DOHH2 (cell line): ENCODE data around the gene TCF20.

Source experiments
- H3F3A ChIP-seq: fragments of 200-600 bp; sonication (generic), shearing (Covaris generic); 2 replicates; pipeline ENCODE4 v1.6.0; 2016; ENCODE audit warnings: antibody characterized with exemption, mild to moderate bottlenecking; ENCODE audit not compliant: control insufficient read depth, insufficient read depth
- H3K27ac ChIP-seq: fragments of 200-600 bp; sonication (generic); 2 replicates; pipeline ENCODE4 v1.5.1; 2014; ENCODE audit warnings: low read depth, mild to moderate bottlenecking, low read length, moderate library complexity
- H3K27me3 ChIP-seq: fragments of 200-600 bp; sonication (generic); 2 replicates; pipeline ENCODE4 v1.6.1; 2014; ENCODE audit warnings: mild to moderate bottlenecking, low read length, mixed read lengths; ENCODE audit not compliant: control insufficient read depth
- H3K36me3 ChIP-seq: fragments of 200-600 bp; sonication (generic); 2 replicates; pipeline ENCODE4 v1.6.1; 2014; ENCODE audit warnings: mild to moderate bottlenecking, low read length, moderate library complexity, mixed read lengths; ENCODE audit not compliant: control insufficient read depth
- H3K4me1 ChIP-seq: fragments of 200-600 bp; sonication (generic); 2 replicates; pipeline ENCODE4 v1.6.1; 2014; ENCODE audit warnings: mild to moderate bottlenecking, low read length, mixed read lengths; ENCODE audit not compliant: control insufficient read depth
- H3K4me2 ChIP-seq: fragments of 200-600 bp; sonication (generic); 2 replicates; pipeline ENCODE4 v1.6.0; 2014; ENCODE audit warnings: mild to moderate bottlenecking, low read length, moderate library complexity
- H3K4me3 ChIP-seq: fragments of 200-600 bp; sonication (generic); 2 replicates; pipeline ENCODE4 v1.5.1; 2014; ENCODE audit warnings: mild to moderate bottlenecking, low read length, mixed read lengths
- H3K79me2 ChIP-seq: fragments of 200-600 bp; sonication (generic); 2 replicates; pipeline ENCODE4 v1.6.1; 2014; ENCODE audit warnings: mild to moderate bottlenecking, low read length, mixed read lengths; ENCODE audit not compliant: control insufficient read depth
- H3K9me2 ChIP-seq: fragments of 200-600 bp; sonication (generic); replicated peaks from 2 replicates; pipeline ENCODE4 v1.6.1; 2014; ENCODE audit warnings: mild to moderate bottlenecking, low read length, mixed read lengths; ENCODE audit not compliant: control insufficient read depth
- H3K9me3 ChIP-seq: fragments of 200-600 bp; sonication (generic); 2 replicates; pipeline ENCODE4 v1.6.1; 2014; ENCODE audit warnings: antibody characterized with exemption, low read length, mixed read lengths; ENCODE audit not compliant: control insufficient read depth, insufficient read depth
- H4K20me1 ChIP-seq: fragments of 200-600 bp; sonication (generic); 2 replicates; pipeline ENCODE4 v1.6.0; 2014; ENCODE audit warnings: low read depth, mild to moderate bottlenecking, antibody characterized with exemption, low read length, moderate library complexity; ENCODE audit not compliant: control insufficient read depth, insufficient read depth
- EZH2phosphoT487 ChIP-seq: fragments of 200-600 bp; sonication (generic); IDR thresholded peaks from 2 replicates; pipeline ENCODE4 v1.6.1; 2017; ENCODE audit warnings: borderline replicate concordance, mild to moderate bottlenecking, antibody characterized with exemption, low read length, moderate library complexity, mixed read lengths
- TF ChIP-seq, protein P1 (sequence below): fragments of 200-600 bp; sonication (generic); IDR thresholded peaks from one replicate; pipeline ENCODE4 v1.5.1; 2014; ENCODE audit warnings: antibody characterized with exemption, mild to moderate bottlenecking, low read depth, low read length; ENCODE audit not compliant: poor library complexity, severe bottlenecking

Gene TCF20

GRCh38 chr22:42275176-42275575, 4.7 kb upstream of the TCF20 start:
- Histone ChIP-seq H3K36me3 (no peaks in the 10 kb centered on the region), H4K20me1 (no peaks in the 10 kb centered on the region), H3K27me3 (no peaks in the 10 kb centered on the region), H3K4me1 (peaks cover 6% of the 10 kb centered on the region), H3F3A (no peaks in the 10 kb centered on the region), H3K27ac (no peak overlapping the region), H3K9me3 (no peaks in the 10 kb centered on the region), H3K4me3 (no peak overlapping the region), H3K9me2 (no peaks in the 10 kb centered on the region), H3K79me2 (peaks cover under 1% of the 10 kb centered on the region), H3K4me2 (no peak overlapping the region)
- TF ChIP-seq, protein P1, sequence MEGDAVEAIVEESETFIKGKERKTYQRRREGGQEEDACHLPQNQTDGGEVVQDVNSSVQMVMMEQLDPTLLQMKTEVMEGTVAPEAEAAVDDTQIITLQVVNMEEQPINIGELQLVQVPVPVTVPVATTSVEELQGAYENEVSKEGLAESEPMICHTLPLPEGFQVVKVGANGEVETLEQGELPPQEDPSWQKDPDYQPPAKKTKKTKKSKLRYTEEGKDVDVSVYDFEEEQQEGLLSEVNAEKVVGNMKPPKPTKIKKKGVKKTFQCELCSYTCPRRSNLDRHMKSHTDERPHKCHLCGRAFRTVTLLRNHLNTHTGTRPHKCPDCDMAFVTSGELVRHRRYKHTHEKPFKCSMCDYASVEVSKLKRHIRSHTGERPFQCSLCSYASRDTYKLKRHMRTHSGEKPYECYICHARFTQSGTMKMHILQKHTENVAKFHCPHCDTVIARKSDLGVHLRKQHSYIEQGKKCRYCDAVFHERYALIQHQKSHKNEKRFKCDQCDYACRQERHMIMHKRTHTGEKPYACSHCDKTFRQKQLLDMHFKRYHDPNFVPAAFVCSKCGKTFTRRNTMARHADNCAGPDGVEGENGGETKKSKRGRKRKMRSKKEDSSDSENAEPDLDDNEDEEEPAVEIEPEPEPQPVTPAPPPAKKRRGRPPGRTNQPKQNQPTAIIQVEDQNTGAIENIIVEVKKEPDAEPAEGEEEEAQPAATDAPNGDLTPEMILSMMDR: no peak
- no peak for TF ChIP-seq EZH2phosphoT487

GRCh38 chr22:42273855-42274451, 3.5 kb upstream of the TCF20 start:
- H3K27ac ChIP-seq: no peak overlapping the region
- H3K27me3 ChIP-seq: no peaks in the 10 kb centered on the region
- no peak overlapping the region for H3K4me3 ChIP-seq
- H3K36me3 ChIP-seq: no peaks in the 10 kb centered on the region; the same call in 1 of the 2 replicates
- TF ChIP-seq, protein P1: no peak
- no peak for TF ChIP-seq EZH2phosphoT487
- H4K20me1 ChIP-seq: peaks cover 2% of the 10 kb centered on the region; the same call in 1 of the 2 replicates
- H3K4me1 ChIP-seq: peaks cover 8% of the 10 kb centered on the region
- H3K4me2 ChIP-seq: no peak overlapping the region
- no peaks in the 10 kb centered on the region for H3K9me2 ChIP-seq
- H3K79me2 ChIP-seq: peaks cover 12% of the 10 kb centered on the region
- no peaks in the 10 kb centered on the region for H3K9me3 ChIP-seq
- no peaks in the 10 kb centered on the region for H3F3A ChIP-seq

DNA sequence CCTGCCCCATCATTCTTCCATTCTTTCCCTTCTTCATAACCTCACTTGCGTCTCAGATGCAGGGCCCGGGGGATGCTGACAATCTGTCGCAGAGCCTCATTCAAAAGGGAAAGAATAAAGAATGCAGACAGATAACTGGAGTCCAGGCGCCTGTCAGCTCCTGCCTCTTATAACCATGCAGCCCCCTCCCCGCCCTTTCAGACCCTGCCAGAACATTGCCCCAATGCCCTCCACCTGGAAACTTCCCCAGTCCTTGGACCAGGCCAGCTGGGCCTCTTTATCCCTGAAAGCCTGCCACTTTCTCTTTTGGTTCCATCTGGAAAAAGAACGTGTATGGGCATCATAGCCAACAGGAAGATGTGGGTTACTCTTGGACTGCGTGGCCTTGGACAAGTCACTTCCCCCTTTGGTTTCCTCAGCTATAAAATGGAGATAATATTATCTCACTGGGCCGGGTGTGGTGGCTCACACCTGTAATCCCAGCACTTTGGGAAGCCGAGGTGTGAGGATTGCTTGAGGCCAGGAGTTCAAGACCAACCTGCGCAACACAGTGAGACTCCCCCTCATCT, 2.1 kb upstream of the TCF20 start:
- Histone ChIP-seq H3K4me1 (peaks cover 17% of the 10 kb centered on the region), H3K9me2 (no peaks in the 10 kb centered on the region), H3K36me3 (peaks cover 7% of the 10 kb centered on the region), H3K27me3 (no peaks in the 10 kb centered on the region), H3K9me3 (no peaks in the 10 kb centered on the region), H4K20me1 (peaks cover 11% of the 10 kb centered on the region), H3K4me3 (no peak overlapping the region), H3K27ac (no peak overlapping the region), H3K4me2 (no peak overlapping the region), H3K79me2 (peaks cover 27% of the 10 kb centered on the region), H3F3A (no peaks in the 10 kb centered on the region)
- TF ChIP-seq, protein P1: no peak
- TF ChIP-seq EZH2phosphoT487: no peak
